ENCODE results near the gene FGF1.

FGF1 gene

GRCh38 chr5:142667831-142668230 lies 18.1 kb downstream of the FGF1 start:
- H3K27ac ChIP-seq: no peak overlapping the region
- TF ChIP-seq CTCF (conservative IDR thresholded peaks at IDR 0.05; ENCODE audit: low read depth, low read length): no peak

GRCh38 chr5:142664636-142665035 lies 21.3 kb downstream of the FGF1 start:
- no peak for TF ChIP-seq CTCF (conservative IDR thresholded peaks at IDR 0.05; ENCODE audit: low read depth, low read length)
- Histone ChIP-seq H3K27ac (no peak overlapping the region), H4K20me1 (ENCODE audit: insufficient read depth) (no peaks in the 10 kb centered on the region), H2AFZ (ENCODE audit: low read depth) (no peak overlapping the region), H3K36me3 (ENCODE audit: insufficient read depth) (no peaks in the 10 kb centered on the region), H3K4me2 (no peak overlapping the region), H3K9ac (no peak overlapping the region), H3K4me3 (IDR thresholded peaks at IDR 0.05; ENCODE audit: insufficient read depth, low read depth, low read length) (no peak overlapping the region), H3K4me1 (ENCODE audit: low read depth, poor library complexity, severe bottlenecking) (no peaks in the 10 kb centered on the region), H3K27me3 (ENCODE audit: insufficient read depth, low read depth) (no peaks in the 10 kb centered on the region), H3K79me2 (ENCODE audit: insufficient read depth, low read depth) (no peaks in the 10 kb centered on the region)

More at GRCh38 chr5:142667831-142668230, 18.1 kb downstream of the FGF1 start:
- Histone ChIP-seq H3K79me2 (ENCODE audit: insufficient read depth, low read depth) (no peaks in the 10 kb centered on the region), H3K9ac (no peak overlapping the region), H3K27me3 (ENCODE audit: insufficient read depth, low read depth) (no peaks in the 10 kb centered on the region), H3K4me2 (no peak overlapping the region), H3K36me3 (ENCODE audit: insufficient read depth) (no peaks in the 10 kb centered on the region), H3K4me1 (ENCODE audit: low read depth, poor library complexity, severe bottlenecking) (no peaks in the 10 kb centered on the region), H2AFZ (ENCODE audit: low read depth) (no peak overlapping the region), H4K20me1 (ENCODE audit: insufficient read depth) (no peaks in the 10 kb centered on the region), H3K4me3 (IDR thresholded peaks at IDR 0.05; ENCODE audit: insufficient read depth, low read depth, low read length) (no peak overlapping the region)

- Histone ChIP-seq H3K27me3 (ENCODE audit: insufficient read depth, low read depth) (no peaks in the 10 kb centered on the region), H2AFZ (ENCODE audit: low read depth) (no peak overlapping the region), H4K20me1 (ENCODE audit: insufficient read depth) (no peaks in the 10 kb centered on the region), H3K4me2 (no peak overlapping the region), H3K79me2 (ENCODE audit: insufficient read depth, low read depth) (no peaks in the 10 kb centered on the region), H3K27ac (no peak overlapping the region), H3K4me3 (IDR thresholded peaks at IDR 0.05; ENCODE audit: insufficient read depth, low read depth, low read length) (no peak overlapping the region), H3K36me3 (ENCODE audit: insufficient read depth) (no peaks in the 10 kb centered on the region), H3K4me1 (ENCODE audit: low read depth, poor library complexity, severe bottlenecking) (no peaks in the 10 kb centered on the region), H3K9ac (no peak overlapping the region)
- TF ChIP-seq CTCF (conservative IDR thresholded peaks at IDR 0.05; ENCODE audit: low read depth, low read length): no peak
Measured at GRCh38 chr5:142664067-142664466, 21.8 kb downstream of the FGF1 start.

- no peak overlapping the region for H3K27ac ChIP-seq
- no peak overlapping the region for H3K4me2 ChIP-seq
- no peaks in the 10 kb centered on the region for H3K79me2 ChIP-seq (ENCODE audit: insufficient read depth, low read depth)
- no peak for TF ChIP-seq CTCF (conservative IDR thresholded peaks at IDR 0.05; ENCODE audit: low read depth, low read length)
- no peak overlapping the region for H2AFZ ChIP-seq (ENCODE audit: low read depth)
- H4K20me1 ChIP-seq (ENCODE audit: insufficient read depth): no peaks in the 10 kb centered on the region
- no peaks in the 10 kb centered on the region for H3K4me1 ChIP-seq (ENCODE audit: low read depth, poor library complexity, severe bottlenecking)
- H3K4me3 ChIP-seq (IDR thresholded peaks at IDR 0.05; ENCODE audit: insufficient read depth, low read depth, low read length): no peak overlapping the region
- no peaks in the 10 kb centered on the region for H3K27me3 ChIP-seq (ENCODE audit: insufficient read depth, low read depth)
- H3K36me3 ChIP-seq (ENCODE audit: insufficient read depth): no peaks in the 10 kb centered on the region
- no peak overlapping the region for H3K9ac ChIP-seq
Measured at GRCh38 chr5:142663246-142663645, 22.6 kb downstream of the FGF1 start.

Measured in KMS-11 (cell line).